ENCODE results near the gene ZFAND3.

ZFAND3 gene

GRCh38 chr6:38183856-38184584, 364.5 kb downstream of the ZFAND3 start:
- TF ChIP-seq CTCF (conservative IDR thresholded peaks at IDR 0.05; ENCODE audit: control insufficient read depth, insufficient read depth, low read depth, low read length): no peak
- no peak overlapping the region for H3K4me3 ChIP-seq (ENCODE audit: control insufficient read depth, low read depth, low read length)
- no peak for DNase-seq (ENCODE audit: low read depth)

- no peak for DNase-seq (ENCODE audit: low read depth)
- no peak overlapping the region for H3K4me3 ChIP-seq (ENCODE audit: control insufficient read depth, low read depth, low read length)
- TF ChIP-seq CTCF (conservative IDR thresholded peaks at IDR 0.05; ENCODE audit: control insufficient read depth, insufficient read depth, low read depth, low read length): no peak
Measured at GRCh38 chr6:38184585-38185080, 365.1 kb downstream of the ZFAND3 start.

- H3K4me3 ChIP-seq (ENCODE audit: control insufficient read depth, low read depth, low read length): no peak overlapping the region
- no peak for DNase-seq (ENCODE audit: low read depth)
- no peak for TF ChIP-seq CTCF (conservative IDR thresholded peaks at IDR 0.05; ENCODE audit: control insufficient read depth, insufficient read depth, low read depth, low read length)
Measured at GRCh38 chr6:38185244-38185643, 365.7 kb downstream of the ZFAND3 start.

GRCh38 chr6:38185752-38186151, 366.2 kb downstream of the ZFAND3 start:
- no peak for TF ChIP-seq CTCF (conservative IDR thresholded peaks at IDR 0.05; ENCODE audit: control insufficient read depth, insufficient read depth, low read depth, low read length)
- no peak for DNase-seq (ENCODE audit: low read depth)
- no peak overlapping the region for H3K4me3 ChIP-seq (ENCODE audit: control insufficient read depth, low read depth, low read length)

GRCh38 chr6:38187325-38187724, 367.8 kb downstream of the ZFAND3 start:
- no peak for TF ChIP-seq CTCF (conservative IDR thresholded peaks at IDR 0.05; ENCODE audit: control insufficient read depth, insufficient read depth, low read depth, low read length)
- DNase-seq (ENCODE audit: low read depth): no peak
- no peak overlapping the region for H3K4me3 ChIP-seq (ENCODE audit: control insufficient read depth, low read depth, low read length)

GRCh38 chr6:38187811-38188590, 368.5 kb downstream of the ZFAND3 start:
- DNase-seq (ENCODE audit: low read depth): no peak
- no peak for TF ChIP-seq CTCF (conservative IDR thresholded peaks at IDR 0.05; ENCODE audit: control insufficient read depth, insufficient read depth, low read depth, low read length)
- H3K4me3 ChIP-seq (ENCODE audit: control insufficient read depth, low read depth, low read length): no peak overlapping the region
